K562 (cell line): ENCODE data around the gene CTH. TPM values are rescaled to one million over a fixed set of nuclear protein-coding genes. Genes with fewer than 3 reads are reported as not detected.

Experiments
- ATAC-seq: fragments of 200-7000 bp; cut with Tn5 transposase; 3 replicates; pipeline ENCODE4 v1.9.1; 2020; ENCODE audit warnings: moderate library complexity
- BruUV-seq: library from RNA; stranded (reverse); fragments of 400-500 nt; replicated peaks from 2 replicates; lab custom pipeline; 2021; lab: Mats Ljungman, UMichigan
- CTCF ChIA-PET: fragments of 300-600 bp; formaldehyde crosslinking; extraction: SDS; loops from one replicate; lab custom pipeline; 2021; ENCODE audit warnings: low intra/inter-chr PET ratio; lab: Yijun Ruan, JAX
- POLR2A ChIA-PET: fragments of 300-600, 350-650 bp; sonication (Branson Sonifier 250); formaldehyde crosslinking; extraction: SDS; loops from one replicate; lab custom pipeline; 2021; ENCODE audit warnings: antibody characterized with exemption, inconsistent platforms; lab: Yijun Ruan, JAX
- DNase-seq, 4 experiments: peaks; one replicate each; pipeline versions ENCODE4 v3.0.0 to v3.0.0-alpha.2; 2011 to 2018; ENCODE audit warnings: low spot score in 3 of 4, mixed read lengths in 3 of 4; ENCODE audit errors: extremely low read depth in 1 of 4
- FAIRE-seq: peaks from 2 replicates; lab custom pipeline; 2011; peaks lifted over from hg19 to GRCh38; lab: Jason Lieb, UNC
- H2AFZ ChIP-seq: 2 replicates; pipeline ENCODE4 v1.6.0; 2011; ENCODE audit warnings: low read depth, low read length, control low read depth, inconsistent platforms
- H3K27ac ChIP-seq: fragments of 200-600 bp; 3 replicates; pipeline ENCODE4 v1.8.0; 2011; ENCODE audit warnings: low read depth, mild to moderate bottlenecking, control low read depth, inconsistent platforms, low read length, moderate library complexity, mixed read lengths; ENCODE audit errors: extremely low read depth
- H3K27me3 ChIP-seq, 2 experiments: fragments of 300-600 bp in 1 of 2; 2 replicates in 1 of 2; 3 replicates in 1 of 2; pipeline versions ENCODE4 v1.6.0 to v1.8.0; 2011; ENCODE audit warnings: inconsistent platforms in 2 of 2, low read length in 2 of 2, mild to moderate bottlenecking in 1 of 2, mixed read lengths in 1 of 2, moderate library complexity in 1 of 2; ENCODE audit not compliant: control insufficient read depth in 2 of 2, insufficient read depth in 2 of 2
- H3K36me3 ChIP-seq: fragments of 300-600 bp; 3 replicates; pipeline ENCODE4 v1.8.0; 2011; ENCODE audit warnings: mild to moderate bottlenecking, low read length, inconsistent platforms; ENCODE audit not compliant: control insufficient read depth, insufficient read depth
- H3K4me1 ChIP-seq, 2 experiments: fragments of 200-600 bp in 1 of 2; replicated peaks in 1 of 2; 2 replicates in 1 of 2; 3 replicates in 1 of 2; pipeline versions ENCODE4 v1.5.1 to v1.8.0; 2011; ENCODE audit warnings: inconsistent platforms in 2 of 2, low read length in 2 of 2, mild to moderate bottlenecking in 1 of 2, mixed read lengths in 1 of 2, moderate library complexity in 1 of 2; ENCODE audit not compliant: control insufficient read depth in 2 of 2, insufficient read depth in 2 of 2
- H3K4me2 ChIP-seq: 2 replicates; pipeline ENCODE4 v1.6.1; 2011; ENCODE audit warnings: low read length, control low read depth, inconsistent platforms, mixed read lengths; ENCODE audit not compliant: insufficient read depth
- H3K4me3 ChIP-seq: fragments of 200-600 bp; sonication (generic), shearing (Covaris generic); 2 replicates; pipeline ENCODE4 v1.5.1; 2016; ENCODE audit warnings: control low read depth, inconsistent platforms
- H3K79me2 ChIP-seq: fragments of 200-600 bp; 3 replicates; pipeline ENCODE4 v1.8.0; 2011; ENCODE audit warnings: low read length, inconsistent platforms; ENCODE audit not compliant: control insufficient read depth, insufficient read depth
- H3K9ac ChIP-seq, 2 experiments: 2 replicates each; pipeline versions ENCODE4 v1.6.0 to v1.6.1; 2011; ENCODE audit warnings: low read depth in 2 of 2, low read length in 2 of 2, control low read depth in 1 of 2, inconsistent platforms in 1 of 2, mild to moderate bottlenecking in 1 of 2, mixed read lengths in 1 of 2; ENCODE audit not compliant: insufficient read depth in 1 of 2
- H3K9me1 ChIP-seq: one replicate; pipeline ENCODE4 v1.6.0; 2011; ENCODE audit warnings: inconsistent platforms, mild to moderate bottlenecking, low read length, moderate library complexity; ENCODE audit not compliant: control insufficient read depth, insufficient read depth
- H3K9me3 ChIP-seq: replicated peaks from 2 replicates; pipeline ENCODE4 v1.5.1; 2011; ENCODE audit warnings: low read depth, low read length, inconsistent platforms; ENCODE audit not compliant: control insufficient read depth, insufficient read depth
- H4K20me1 ChIP-seq: replicated peaks from 2 replicates; pipeline ENCODE4 v1.6.1; 2011; ENCODE audit warnings: low read length, inconsistent platforms, mixed read lengths; ENCODE audit not compliant: control insufficient read depth, insufficient read depth
- ATF1 ChIP-seq, 2 experiments: fragments of 450-650 bp in 1 of 2; IDR thresholded peaks; 2 replicates each; pipeline ENCODE4 v1.6.1; 2016; ENCODE audit warnings: missing compliant biosample characterization in 1 of 2, missing genetic modification characterization in 1 of 2
- DIDO1 ChIP-seq: fragments of 450-650 bp; IDR thresholded peaks from 2 replicates; pipeline ENCODE4 v1.6.1; 2016; ENCODE audit warnings: low read depth, missing biosample characterization, missing genetic modification characterization
- MYBL2 ChIP-seq, 2 experiments: fragments of 450-650 bp in 1 of 2; sonication (generic) in 1 of 2; formaldehyde crosslinking in 1 of 2; IDR thresholded peaks; 2 replicates each; pipeline versions ENCODE4 v1.6.1 to v1.8.1; 2017 to 2022; ENCODE audit warnings: borderline replicate concordance in 1 of 2, inconsistent platforms in 1 of 2, low read depth in 1 of 2, mild to moderate bottlenecking in 1 of 2, missing genetic modification reagents in 1 of 2, moderate library complexity in 1 of 2
- THRA ChIP-seq: fragments of 450-650 bp; IDR thresholded peaks from 2 replicates; pipeline ENCODE4 v1.6.1; 2017; ENCODE audit warnings: mild to moderate bottlenecking, moderate library complexity
- ZNF3 ChIP-seq: fragments of 250-450 bp; sonication (Bioruptor Pico); IDR thresholded peaks from 2 replicates; pipeline ENCODE4 v1.5.0; 2021; ENCODE audit warnings: mild to moderate bottlenecking, moderate library complexity
- WGBS: fragments of 100-300 bp; shearing (Covaris generic); methylation state at CpG from one replicate; pipeline ENCODE4 v1.1.6; 2016; ENCODE audit warnings: low coverage, mixed read lengths; ENCODE audit not compliant: insufficient coverage; ENCODE audit errors: missing lambda C conversion rate; 5-methylcytosine and 5-hydroxymethylcytosine counted together
- in situ Hi-C: fragments of 300-500 bp; cut with MboI; formaldehyde crosslinking; loops from 4 replicates; pipeline ENCODE4 v1.15.0; 2018; ENCODE audit warnings: inconsistent platforms, mixed read lengths
- intact Hi-C: fragments of 100-400 bp; cut with micrococcal nuclease; formaldehyde crosslinking; loops from 2 replicates; pipeline ENCODE4 v1.14.2; 2022
- polyA plus RNA-seq, 8 experiments: library from polyadenylated mRNA; depleted of rRNA in 4 of 8; stranded (reverse) in 5 of 8; unstranded in 3 of 8; fragments of >200 nt; fragmentation: Nextera tagmentation in 2 of 8; fragmentation: Illumina TruSeq in 1 of 8; extraction: Ambion mirVana in 2 of 8; extraction: Trizol in 1 of 8; gene quantifications; 2 replicates each; pipeline versions ENCODE4 v1.2.1 to v1.2.3, GENCODE V29; 2011 to 2014; ENCODE audit warnings: inconsistent platforms in 1 of 8, missing spikeins in 1 of 8
- total RNA-seq, 7 experiments: library from RNA; depleted of rRNA in 6 of 7; stranded (reverse); fragments of >200 nt in 6 of 7; fragmentation: Illumina TruSeq in 2 of 7; extraction: Trizol in 2 of 7; gene quantifications; 2 replicates each; pipeline versions ENCODE4 v1.2.1 to v1.2.3, GENCODE V29; 2011 to 2021; ENCODE audit warnings: low replicate concordance in 1 of 7

The CTH gene
- total and polyA plus RNA-seq, 9 of the 15 experiments (the other 6 are each of a cell fraction or from before 2014, with no cell fraction given), result 8.0 to 54.4 (median 30.9) TPM

- FAIRE-seq, result no peak
Measured at GRCh38 chr1:70429757-70430156, 18.7 kb downstream of the CTH start.

More at GRCh38 chr1:70429757-70430156, 18.7 kb downstream of the CTH start:
- intact Hi-C loops, result no loop called here
- Histone ChIP-seq H3K9me1 (no peaks in the 10 kb centered on the region), H3K4me2 (no peak overlapping the region), H3K27me3 (no peaks in the 10 kb centered on the region), H3K9ac (no peak overlapping the region), H3K36me3 (peaks cover 44% of the 10 kb centered on the region), H3K4me3 (no peak overlapping the region), H3K4me1 (no peaks in the 10 kb centered on the region), H4K20me1 (no peaks in the 10 kb centered on the region), H3K27ac (no peak overlapping the region), H3K79me2 (no peaks in the 10 kb centered on the region), H2AFZ (no peak overlapping the region), H3K9me3 (no peaks in the 10 kb centered on the region)
- ChIA-PET POLR2A (interaction anchor here (1.1 kb wide), 1 partner anchor 8 kb away, joined by 6 read pairs; no protein-coding TSS in a partner anchor), CTCF (no interaction called here)
- ATAC-seq, result no peak
- BruUV-seq, result no TSS peak
- in situ Hi-C loops, result no loop called here
- DNase-seq, result no peak
- TF ChIP-seq ATF1 (CRISPR knock-in tag; IDR thresholded peaks at IDR 0.05), result no peak
- no peak for TF ChIP-seq ATF1 (tag; IDR thresholded peaks at IDR 0.05)
- no peak for TF ChIP-seq MYBL2 (IDR thresholded peaks at IDR 0.05; ENCODE audit: low read depth)
- TF ChIP-seq MYBL2 (CRISPR knock-in tag; IDR thresholded peaks at IDR 0.05; ENCODE audit: borderline replicate concordance), result no peak
- TF ChIP-seq DIDO1 (tag), result no peak
- no peak for TF ChIP-seq ZNF3 (CRISPR knock-in tag)
- TF ChIP-seq THRA, result no peak
- 91% methylated on average over 1 of the region's 1 CpG for WGBS
